Nephron (organoid): Measurements from ENCODE around the gene CHAT.

Experiments used
- H3K27ac Mint-ChIP-seq, 3 experiments: 2 replicates each; pipeline ENCODE4 v1.8.0; 2020; ENCODE audit warnings: mixed read lengths in 3 of 3, mild to moderate bottlenecking in 2 of 3, moderate library complexity in 1 of 3
- H3K27me3 Mint-ChIP-seq: 2 replicates; pipeline ENCODE4 v1.8.0; 2021; ENCODE audit warnings: low read depth, mild to moderate bottlenecking, moderate library complexity, mixed read lengths
- H3K36me3 Mint-ChIP-seq: 2 replicates; pipeline ENCODE4 v1.8.0; 2020; ENCODE audit warnings: low read depth, mixed read lengths
- H3K4me1 Mint-ChIP-seq: 2 replicates; pipeline ENCODE4 v1.8.0; 2020; ENCODE audit warnings: mixed read lengths
- H3K4me3 Mint-ChIP-seq, 3 experiments: 2 replicates each; pipeline ENCODE4 v1.8.0; 2020; ENCODE audit warnings: mild to moderate bottlenecking in 3 of 3, mixed read lengths in 3 of 3, moderate library complexity in 2 of 3
- H3K9me3 Mint-ChIP-seq: 2 replicates; pipeline ENCODE4 v1.8.0; 2020; ENCODE audit warnings: mixed read lengths
- TF ChIP-seq, protein P1 (sequence below), 3 experiments: fragments of 200-600 bp; sonication (generic); IDR thresholded peaks; one replicate each; pipeline ENCODE4 v1.5.0; 2021; ENCODE audit warnings: antibody characterized with exemption in 3 of 3; ENCODE audit not compliant: unreplicated experiment in 3 of 3

Gene CHAT

DNA sequence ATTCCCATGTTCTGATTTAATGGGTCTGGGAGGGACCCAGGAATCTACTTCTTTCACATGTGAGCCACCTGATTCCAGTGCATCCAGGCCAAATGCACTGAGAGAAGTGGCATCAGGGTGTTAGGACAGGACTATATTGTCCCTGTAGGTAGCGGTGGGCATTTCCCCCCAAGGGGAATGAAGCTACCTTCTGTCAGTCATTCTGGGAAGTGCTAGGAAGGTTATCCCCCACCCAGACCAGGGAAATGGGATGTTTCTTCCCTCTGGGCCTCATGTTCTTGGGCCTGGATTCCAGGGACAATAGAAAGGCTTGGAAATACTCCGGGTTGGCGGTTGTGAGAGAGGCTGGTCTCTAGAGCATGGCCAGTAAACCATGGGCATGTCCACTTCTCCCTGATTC lies 86.4 kb downstream of the CHAT start:
- Mint-ChIP-seq H3K27ac (no peak overlapping the region), H3K36me3 (no peaks in the 10 kb centered on the region), H3K27me3 (peaks cover 17% of the 10 kb centered on the region), H3K4me3 (no peak overlapping the region), H3K9me3 (peaks cover 3% of the 10 kb centered on the region), H3K4me1 (no peaks in the 10 kb centered on the region)
- TF ChIP-seq, protein P1, sequence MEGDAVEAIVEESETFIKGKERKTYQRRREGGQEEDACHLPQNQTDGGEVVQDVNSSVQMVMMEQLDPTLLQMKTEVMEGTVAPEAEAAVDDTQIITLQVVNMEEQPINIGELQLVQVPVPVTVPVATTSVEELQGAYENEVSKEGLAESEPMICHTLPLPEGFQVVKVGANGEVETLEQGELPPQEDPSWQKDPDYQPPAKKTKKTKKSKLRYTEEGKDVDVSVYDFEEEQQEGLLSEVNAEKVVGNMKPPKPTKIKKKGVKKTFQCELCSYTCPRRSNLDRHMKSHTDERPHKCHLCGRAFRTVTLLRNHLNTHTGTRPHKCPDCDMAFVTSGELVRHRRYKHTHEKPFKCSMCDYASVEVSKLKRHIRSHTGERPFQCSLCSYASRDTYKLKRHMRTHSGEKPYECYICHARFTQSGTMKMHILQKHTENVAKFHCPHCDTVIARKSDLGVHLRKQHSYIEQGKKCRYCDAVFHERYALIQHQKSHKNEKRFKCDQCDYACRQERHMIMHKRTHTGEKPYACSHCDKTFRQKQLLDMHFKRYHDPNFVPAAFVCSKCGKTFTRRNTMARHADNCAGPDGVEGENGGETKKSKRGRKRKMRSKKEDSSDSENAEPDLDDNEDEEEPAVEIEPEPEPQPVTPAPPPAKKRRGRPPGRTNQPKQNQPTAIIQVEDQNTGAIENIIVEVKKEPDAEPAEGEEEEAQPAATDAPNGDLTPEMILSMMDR (IDR thresholded peaks at IDR 0.05; ENCODE audit: unreplicated experiment in 3 of 3) = no peak

DNA sequence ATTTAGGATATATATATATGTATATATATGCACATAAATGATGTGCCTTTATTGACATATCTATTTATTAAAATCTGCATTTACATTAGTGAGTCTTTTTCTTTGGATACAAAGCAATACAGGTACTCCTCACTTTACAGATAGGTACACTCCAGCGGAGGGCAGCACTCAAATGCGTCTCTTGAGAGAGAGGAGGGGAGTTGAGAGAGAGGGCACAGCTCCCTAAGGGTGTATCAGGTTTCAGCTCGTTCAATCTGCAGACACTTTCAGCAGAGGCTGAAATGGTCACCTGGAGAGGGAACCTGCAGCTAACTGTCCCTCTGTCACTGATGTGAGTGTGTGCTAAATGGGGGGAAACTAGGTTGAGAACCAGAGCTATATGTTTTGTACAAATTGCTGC lies 87.2 kb downstream of the CHAT start:
- Mint-ChIP-seq H3K4me1 (no peaks in the 10 kb centered on the region), H3K9me3 (peaks cover 3% of the 10 kb centered on the region), H3K36me3 (no peaks in the 10 kb centered on the region), H3K27ac (no peak overlapping the region), H3K27me3 (peaks cover 17% of the 10 kb centered on the region), H3K4me3 (no peak overlapping the region)
- TF ChIP-seq, protein P1 (IDR thresholded peaks at IDR 0.05; ENCODE audit: unreplicated experiment in 3 of 3) = no peak

DNA sequence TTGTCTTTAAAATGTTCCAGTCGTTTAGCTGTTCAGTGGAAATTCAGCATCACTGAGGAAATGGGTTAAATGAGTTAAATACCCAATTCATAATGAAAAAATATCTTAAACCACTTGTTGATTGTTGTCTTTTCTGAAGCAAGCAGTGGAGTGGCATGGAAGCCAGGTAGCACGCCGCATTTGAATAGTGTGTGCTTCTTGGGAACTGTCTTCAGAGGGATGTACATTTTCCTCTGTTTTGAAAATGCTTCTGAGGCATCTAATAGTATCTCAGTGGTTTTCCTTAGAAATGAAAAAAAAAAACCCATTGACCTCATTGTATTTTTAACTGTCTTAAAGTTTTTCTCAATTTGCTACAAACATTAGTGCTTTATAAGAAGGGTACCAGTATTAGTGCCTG lies 93.7 kb downstream of the CHAT start:
- Mint-ChIP-seq H3K36me3 (no peaks in the 10 kb centered on the region), H3K4me1 (no peaks in the 10 kb centered on the region), H3K4me3 (no peak overlapping the region), H3K27ac (no peak overlapping the region), H3K27me3 (peaks cover 9% of the 10 kb centered on the region), H3K9me3 (peaks cover 3% of the 10 kb centered on the region)
- TF ChIP-seq, protein P1 (IDR thresholded peaks at IDR 0.05; ENCODE audit: unreplicated experiment in 3 of 3) = no peak

DNA sequence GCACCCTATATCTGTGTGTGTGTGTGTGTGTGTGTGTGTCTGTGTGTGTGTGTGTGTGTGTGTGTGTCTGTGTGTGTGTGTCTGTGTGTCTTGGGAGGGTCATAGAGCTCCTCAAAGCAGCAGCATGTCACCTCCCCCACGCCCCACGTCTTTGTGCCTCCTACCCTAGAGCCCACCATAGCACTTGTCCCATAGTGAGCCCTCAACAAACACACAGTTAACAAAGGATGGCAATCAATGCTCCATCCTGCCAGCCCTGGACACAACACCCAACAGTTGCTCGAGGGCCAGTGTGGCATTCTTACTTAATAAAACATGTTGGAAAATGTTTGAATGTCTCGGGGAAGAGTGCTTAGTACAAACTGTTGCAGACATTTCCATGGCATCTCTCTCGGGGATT lies 96.1 kb downstream of the CHAT start:
- TF ChIP-seq, protein P1 (IDR thresholded peaks at IDR 0.05; ENCODE audit: unreplicated experiment in 3 of 3) = no peak
- Mint-ChIP-seq H3K27me3 (peaks cover 9% of the 10 kb centered on the region), H3K27ac (no peak overlapping the region), H3K36me3 (no peaks in the 10 kb centered on the region), H3K4me3 (no peak overlapping the region), H3K4me1 (no peaks in the 10 kb centered on the region), H3K9me3 (peaks cover 10% of the 10 kb centered on the region)

DNA sequence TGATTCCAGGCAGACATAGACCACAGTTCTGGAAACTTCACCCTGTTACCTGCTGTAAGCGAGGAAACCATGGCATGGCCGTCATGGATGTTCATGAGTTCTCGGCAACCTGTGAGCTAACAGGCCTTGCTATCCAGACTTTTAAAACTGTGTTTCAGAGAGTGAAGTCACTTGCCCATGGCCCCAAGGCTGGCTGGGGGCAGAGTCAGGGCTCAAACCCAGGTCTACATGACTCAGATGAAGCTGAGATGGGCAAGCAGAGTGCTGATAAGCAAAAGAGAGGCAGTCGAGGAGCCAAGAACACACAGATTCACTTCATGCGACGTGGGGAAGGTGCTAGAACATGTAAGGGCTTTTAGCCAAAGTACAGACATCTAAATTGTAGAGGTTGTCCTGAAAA lies 97.1 kb downstream of the CHAT start:
- H3K27me3 Mint-ChIP-seq = peaks cover 9% of the 10 kb centered on the region
- no peaks in the 10 kb centered on the region for H3K36me3 Mint-ChIP-seq
- no peaks in the 10 kb centered on the region for H3K4me1 Mint-ChIP-seq
- peaks cover 8% of the 10 kb centered on the region for H3K9me3 Mint-ChIP-seq
- no peak overlapping the region for H3K27ac Mint-ChIP-seq
- no peak overlapping the region for H3K4me3 Mint-ChIP-seq
- TF ChIP-seq, protein P1 (IDR thresholded peaks at IDR 0.05; ENCODE audit: unreplicated experiment in 3 of 3) = no peak

DNA sequence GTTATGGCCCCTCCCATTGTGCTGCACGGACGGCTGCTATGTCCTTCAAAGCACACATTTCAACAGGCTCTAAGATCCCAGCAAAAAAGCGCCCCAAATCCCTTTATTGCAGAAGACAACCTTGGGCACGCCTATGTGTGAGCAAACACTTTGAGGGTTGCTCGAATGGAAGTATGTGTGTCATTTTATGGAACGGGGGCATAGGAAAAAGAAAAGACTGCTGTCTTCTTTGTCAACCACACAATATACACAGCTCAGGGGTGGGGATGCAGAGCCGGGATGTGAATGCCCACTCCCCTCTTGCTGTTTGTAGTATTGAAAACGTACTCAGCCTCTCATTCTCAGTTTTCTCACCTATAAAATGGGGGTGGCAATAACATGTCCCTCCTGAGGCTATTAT lies 97.6 kb downstream of the CHAT start:
- peaks cover 9% of the 10 kb centered on the region for H3K27me3 Mint-ChIP-seq
- H3K4me1 Mint-ChIP-seq = no peaks in the 10 kb centered on the region
- TF ChIP-seq, protein P1 (IDR thresholded peaks at IDR 0.05; ENCODE audit: unreplicated experiment in 3 of 3) = no peak
- H3K9me3 Mint-ChIP-seq = peaks cover 10% of the 10 kb centered on the region
- H3K27ac Mint-ChIP-seq = no peak overlapping the region
- no peaks in the 10 kb centered on the region for H3K36me3 Mint-ChIP-seq
- H3K4me3 Mint-ChIP-seq = no peak overlapping the region
